SIG-M5 (cell line): ENCODE measurements around the gene TANC2.
"Not testable (repeated sequence)": the region's sequence is repeated elsewhere in the genome, so short reads cannot be mapped to it uniquely, and the experiment has no call there.

Experiments
- DNase-seq: peaks from one replicate; lab custom pipeline; 2025; lab: John Stamatoyannopoulos, UW

The TANC2 gene

DNA sequence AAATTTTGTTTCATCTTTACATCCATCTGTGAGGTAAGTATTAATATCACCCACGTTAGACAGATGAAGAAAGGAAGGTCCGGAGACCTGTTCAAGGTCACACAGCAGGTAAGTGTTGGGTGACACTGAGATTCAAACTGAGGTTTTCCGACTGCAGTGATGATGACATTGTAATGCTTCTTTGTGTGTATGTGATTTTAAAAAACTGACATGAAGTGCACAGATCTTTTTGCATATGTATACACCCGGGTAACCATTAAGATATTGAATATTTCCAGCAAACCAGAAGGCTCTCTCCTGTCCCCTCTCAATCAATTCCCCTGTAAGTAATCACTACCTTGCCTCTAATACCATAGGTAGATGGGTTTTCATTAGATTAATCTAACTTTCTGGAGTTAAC, 1.5 kb upstream of the TANC2 start:
- no peak for DNase-seq

DNA sequence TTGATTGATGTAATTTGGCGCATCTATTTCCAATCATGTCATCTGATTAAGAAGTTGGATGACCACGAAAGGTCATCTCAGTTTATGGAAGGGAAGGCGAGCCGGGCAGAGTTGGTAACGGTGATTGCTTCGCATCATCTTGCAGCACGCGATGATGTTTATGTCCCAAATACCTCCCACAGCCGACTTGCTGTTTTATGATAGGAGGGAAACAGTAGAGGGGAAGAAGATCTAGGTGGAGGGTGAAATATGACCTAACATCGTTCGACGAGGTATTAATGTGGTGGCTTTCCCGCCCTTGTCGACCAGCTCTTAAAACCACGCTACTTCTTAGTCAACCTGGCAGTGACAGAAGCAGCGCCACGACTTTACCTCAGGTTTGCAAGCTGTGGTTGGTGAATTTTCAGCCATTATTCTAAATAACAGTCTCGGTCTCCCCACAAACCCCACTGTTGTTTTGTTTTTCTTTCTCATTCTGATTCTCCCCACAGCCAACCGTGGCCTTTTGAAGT, 805 bp upstream of the TANC2 start:
- DNase-seq: no peak

DNA sequence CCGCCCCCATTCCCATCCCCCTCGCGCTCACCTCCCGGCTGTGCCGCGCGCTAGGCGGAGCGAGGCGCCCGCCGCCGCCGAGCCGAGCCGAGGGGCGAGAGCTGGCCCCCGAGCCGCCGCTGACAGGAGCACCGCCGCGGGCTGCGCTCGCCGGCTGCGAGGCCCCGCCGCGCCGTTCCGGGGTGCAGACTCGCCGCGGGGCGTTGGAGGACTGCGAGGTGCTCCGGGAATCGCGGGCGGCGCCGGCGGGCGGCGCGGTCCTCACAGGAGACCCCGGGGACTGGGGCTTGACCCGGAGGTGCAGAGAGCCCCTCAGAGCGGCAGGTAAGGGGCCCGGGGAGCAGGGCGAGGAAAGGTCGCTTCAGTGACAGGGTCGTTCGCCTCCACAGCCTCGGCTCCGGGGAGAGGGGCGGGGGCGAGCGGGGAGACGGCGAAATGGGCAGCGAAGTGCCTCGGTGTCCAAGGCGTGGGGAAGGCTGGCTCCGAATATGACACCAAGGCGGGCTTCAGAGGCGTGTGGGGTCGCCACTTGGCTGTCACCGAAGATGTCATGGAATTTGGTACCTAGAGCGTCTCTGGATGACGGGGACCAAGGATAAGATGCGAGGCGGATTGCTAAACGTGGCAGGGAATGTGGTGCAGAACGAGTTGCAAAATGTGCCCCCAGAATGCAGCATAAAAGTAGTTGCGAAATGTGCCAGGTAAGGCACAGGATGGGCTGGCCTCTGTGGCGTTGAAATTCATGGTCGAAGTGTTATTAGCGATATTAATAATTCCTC, 580 bp downstream of the TANC2 start:
- DNase-seq: no peak

GRCh38 chr17:62967205-62967529, 1.1 kb downstream of the TANC2 start:
- no peak for DNase-seq

GRCh38 chr17:62968445-62968923, 2.4 kb downstream of the TANC2 start:
- peak; percentile 89 for DNase-seq

DNA sequence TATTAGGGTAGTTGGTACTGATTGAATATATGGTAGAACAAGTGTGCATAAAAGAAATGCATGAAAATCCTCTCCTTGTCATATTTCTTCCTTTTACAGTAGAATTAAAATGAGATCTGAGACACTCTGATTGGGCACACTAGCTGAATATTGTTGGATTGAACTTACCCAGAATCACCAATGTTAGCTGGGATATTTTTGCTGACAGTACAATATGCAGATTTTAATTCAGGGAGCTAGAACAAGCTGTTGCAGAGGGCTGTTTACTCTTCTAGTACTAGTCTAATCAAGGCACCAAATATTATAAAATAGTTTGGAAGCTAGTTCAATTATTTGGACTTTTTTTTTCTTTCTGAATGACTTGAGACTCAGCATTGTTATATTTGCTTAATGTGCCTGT, 4.6 kb downstream of the TANC2 start:
- DNase-seq: no peak

DNA sequence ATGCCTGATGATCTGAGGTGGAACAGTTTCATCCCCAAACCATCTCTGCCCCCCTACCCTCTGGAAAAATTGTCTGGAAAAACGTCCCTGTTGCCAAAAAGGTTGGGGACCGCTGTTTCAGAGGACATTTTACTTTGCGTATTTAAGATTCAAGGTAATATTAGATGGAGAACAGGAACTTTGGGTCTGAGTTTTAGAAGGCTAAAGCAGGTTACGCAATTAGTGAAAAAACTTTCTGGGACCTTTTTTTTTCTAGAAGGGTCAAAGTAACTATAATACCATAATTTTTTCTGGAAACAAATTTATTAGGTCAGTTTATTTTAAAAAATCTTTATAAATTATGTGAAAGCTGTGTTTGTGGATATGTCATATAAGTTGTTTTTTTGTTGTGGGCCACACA, 5.8 kb downstream of the TANC2 start:
- no peak for DNase-seq

DNA sequence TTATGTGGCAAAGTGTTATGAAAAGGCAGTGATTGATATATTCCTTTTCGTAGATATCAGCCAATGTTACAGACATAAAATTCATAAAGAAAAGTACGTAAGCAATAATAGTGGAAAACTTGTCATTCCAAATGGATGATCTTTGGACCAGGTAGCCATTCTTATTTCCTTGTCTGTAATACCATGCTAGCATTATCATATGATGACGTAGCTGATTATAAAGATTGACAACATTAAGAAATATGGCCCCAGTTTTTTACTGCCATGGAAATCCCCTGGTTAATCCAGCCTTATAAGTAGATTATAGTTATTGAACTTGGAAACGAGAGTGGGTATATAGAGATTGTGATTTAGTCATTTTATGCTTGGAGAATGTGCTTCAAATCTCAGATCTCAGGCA, 8.8 kb downstream of the TANC2 start:
- DNase-seq: no peak

GRCh38 chr17:62975206-62975605, 9.2 kb downstream of the TANC2 start:
- no peak for DNase-seq

GRCh38 chr17:62976643-62977231, 10.7 kb downstream of the TANC2 start:
- not testable (repeated sequence) for DNase-seq

DNA sequence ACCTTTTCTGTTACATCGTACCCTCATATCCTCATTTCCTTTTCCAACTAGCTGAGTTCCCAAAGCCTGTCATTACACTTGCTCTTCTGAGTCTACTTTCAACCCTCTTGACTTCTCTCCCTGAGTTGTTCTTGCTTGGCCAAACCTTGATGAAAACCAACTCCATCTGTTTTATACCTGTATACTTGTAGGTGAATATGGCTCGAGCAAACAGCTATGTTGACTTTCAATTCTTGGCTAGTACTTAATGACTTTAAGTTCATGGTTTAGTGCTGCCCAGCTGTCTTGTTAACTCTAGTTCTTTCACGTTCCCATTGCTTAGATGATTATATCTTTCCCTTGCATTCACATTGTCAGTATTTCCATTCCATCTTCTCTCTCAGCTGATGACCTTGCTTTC, 14.8 kb downstream of the TANC2 start:
- DNase-seq: no peak

DNA sequence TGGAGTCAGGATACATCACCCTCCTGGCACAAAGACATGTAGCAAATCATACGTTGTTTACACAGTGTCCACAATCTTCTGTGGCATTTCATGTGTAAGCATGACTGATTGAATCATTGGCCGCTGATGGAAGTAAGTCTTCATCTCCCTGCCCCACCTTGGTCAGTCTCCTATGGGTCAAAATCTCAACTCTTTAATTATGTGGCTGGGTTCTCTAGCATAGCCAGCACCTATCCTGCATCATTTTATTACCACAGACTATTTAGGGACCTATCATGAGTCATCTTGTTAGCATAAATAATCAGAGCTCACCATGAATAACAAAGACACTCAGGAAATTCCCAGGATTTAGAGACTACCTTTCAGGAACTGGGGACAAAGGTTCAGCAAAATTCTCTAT, 15.9 kb downstream of the TANC2 start:
- DNase-seq: no peak

- DNase-seq: no peak
Observed at GRCh38 chr17:62984801-62985200, 18.8 kb downstream of the TANC2 start.

DNA sequence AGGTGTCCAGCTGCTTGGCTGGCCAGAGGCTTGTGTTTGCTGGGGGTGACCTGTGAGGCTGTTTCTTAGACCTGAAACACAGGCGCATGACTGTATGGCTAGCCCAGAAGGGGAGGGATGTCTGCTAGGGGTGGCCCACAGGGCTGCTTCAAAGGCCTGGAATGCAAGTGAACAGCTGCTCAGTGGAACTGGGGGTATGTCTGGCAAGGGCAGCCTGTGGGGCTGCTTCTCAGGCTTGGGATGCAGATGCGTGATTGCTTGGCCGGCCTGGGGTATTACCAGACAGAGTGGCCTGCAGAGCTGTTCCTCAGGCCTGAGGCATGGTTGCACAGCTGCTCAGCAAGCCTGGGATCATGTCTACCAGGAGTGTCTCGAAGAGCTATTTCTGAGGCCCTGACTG, 20.5 kb downstream of the TANC2 start:
- DNase-seq: no peak

GRCh38 chr17:62987136-62987535, 21.1 kb downstream of the TANC2 start:
- DNase-seq: no peak

DNA sequence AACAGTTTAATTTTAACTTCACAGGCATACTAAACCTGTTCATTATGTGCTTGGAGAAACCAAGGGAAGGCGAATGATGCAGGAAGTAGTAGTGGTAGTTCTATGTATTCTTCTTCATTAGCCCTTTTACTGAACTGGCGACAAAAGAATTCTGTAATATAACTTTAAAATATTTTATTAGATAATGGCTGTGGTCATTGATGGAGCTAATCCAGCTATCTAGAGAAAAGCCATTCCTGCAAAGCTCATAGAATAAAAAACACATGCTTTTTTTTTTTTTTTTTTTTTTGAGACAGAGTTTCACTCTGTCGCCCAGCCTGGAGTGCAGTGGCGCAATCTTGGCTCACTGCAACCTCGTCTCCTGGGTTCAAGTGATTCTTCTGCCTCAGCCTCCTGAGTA, 23.5 kb downstream of the TANC2 start:
- DNase-seq: no peak

DNA sequence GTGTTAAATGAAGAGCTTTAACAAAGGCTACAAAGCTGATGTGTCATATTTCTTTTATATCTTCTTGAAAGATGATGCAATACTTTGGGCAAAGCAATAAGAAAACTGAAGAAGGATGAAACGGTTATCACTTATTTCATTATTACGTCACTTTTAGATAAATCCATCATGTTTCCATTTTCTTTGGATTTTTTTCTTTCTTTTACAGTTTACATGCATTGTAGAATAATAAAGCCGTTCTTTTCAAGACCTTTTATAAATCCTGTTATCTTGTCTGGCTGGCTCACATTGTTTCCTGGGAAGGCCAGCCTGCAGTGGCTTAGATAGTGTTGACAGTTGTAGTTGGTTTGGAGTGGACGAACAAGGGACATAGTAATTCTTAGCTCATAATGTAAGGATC, 28.9 kb downstream of the TANC2 start:
- no peak for DNase-seq

DNA sequence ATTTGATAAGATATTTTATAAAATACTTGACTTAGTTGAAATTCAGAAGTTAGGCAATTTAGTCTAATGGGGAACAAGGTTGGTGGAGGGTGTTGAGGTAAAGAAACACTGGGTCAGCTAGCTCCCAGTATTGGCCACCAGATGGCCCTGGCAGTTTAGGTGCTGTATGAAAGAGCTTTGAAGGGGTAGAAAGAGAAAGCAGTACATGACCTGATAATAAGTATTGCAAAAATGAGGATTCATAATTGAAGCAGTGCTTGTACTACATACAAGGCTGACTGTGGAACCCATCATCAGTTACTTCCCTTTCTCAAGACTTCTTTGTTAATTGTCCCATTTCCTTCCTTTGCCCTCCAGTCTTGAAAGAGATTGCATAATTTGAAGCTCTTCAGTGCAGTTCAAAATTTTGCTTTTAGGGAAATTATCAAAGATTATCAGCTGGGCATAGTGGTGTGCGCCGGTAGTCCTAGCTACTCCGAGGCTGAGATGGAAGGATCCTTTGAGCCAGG, 29.4 kb downstream of the TANC2 start:
- DNase-seq: peak; percentile 89

- DNase-seq: no peak
Observed at GRCh38 chr17:62996221-62996620, 30.2 kb downstream of the TANC2 start.

- no peak for DNase-seq
Observed at GRCh38 chr17:62998166-62998565, 32.1 kb downstream of the TANC2 start.

DNA sequence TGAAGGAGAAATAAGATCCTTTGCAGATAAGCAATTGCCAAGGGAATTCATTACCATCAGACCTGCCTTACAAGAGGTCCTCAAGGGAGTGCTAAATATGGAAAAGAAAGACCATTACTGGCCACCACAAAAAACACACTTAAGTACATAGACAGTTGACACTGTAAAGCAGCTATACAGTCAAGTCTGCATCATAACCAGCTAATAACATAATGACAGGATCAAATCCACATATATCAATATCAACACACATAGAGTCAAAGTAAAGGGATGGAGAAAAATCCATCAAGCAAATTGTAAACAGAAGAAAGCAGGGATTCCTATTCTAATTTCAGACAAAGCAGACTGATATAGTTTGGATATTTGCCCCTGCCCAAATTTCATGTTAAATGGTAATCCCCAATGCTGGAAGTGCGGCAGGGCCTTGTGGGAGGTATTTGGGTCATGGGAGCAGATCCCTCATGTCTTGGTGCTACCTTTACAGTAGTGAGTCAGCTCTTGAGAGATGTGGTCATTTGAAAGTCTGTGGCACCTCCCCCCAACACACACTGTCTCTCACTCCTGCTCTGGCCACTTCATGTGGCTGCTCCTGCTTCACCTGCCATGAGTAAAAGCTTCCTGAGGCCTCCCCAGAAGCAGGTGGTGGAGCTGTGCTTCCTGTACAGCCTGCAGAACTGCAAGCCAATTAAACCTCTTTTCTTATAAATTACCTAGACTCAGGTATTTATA, 32.8 kb downstream of the TANC2 start:
- DNase-seq: no peak

GRCh38 chr17:62999736-63000135, 33.7 kb downstream of the TANC2 start:
- DNase-seq: no peak
